Gastrocnemius medialis (tissue), 4 donors: ENCODE measurements around the gene EDEM1. TPM values are rescaled to one million over a fixed set of nuclear protein-coding genes. Genes with fewer than 3 reads are reported as not detected.

Experiments used
- ATAC-seq, 2 donors: fragments of 150-250 bp; one replicate each; pipeline ENCODE4 v1.9.1; 2016
- DNase-seq, 2 donors: peaks; one replicate each; pipeline ENCODE4 v3.0.0-alpha.2; 2019
- H3K27ac ChIP-seq, 4 donors: fragments of 200-600 bp; sonication (generic); 1 replicate in 1 of 4; 2 replicates in 3 of 4; pipeline ENCODE4 v1.5.1; 2016 to 2018; ENCODE audit warnings: mild to moderate bottlenecking in 2 of 4, moderate library complexity in 1 of 4
- H3K27me3 ChIP-seq, 3 donors: fragments of 200-600 bp; sonication (generic) in 2 of 3; 1 replicate in 1 of 3; 2 replicates in 2 of 3; pipeline versions ENCODE4 v1.5.1 to v1.6.0; 2016 to 2019; ENCODE audit warnings: mild to moderate bottlenecking in 1 of 3, moderate library complexity in 1 of 3
- H3K36me3 ChIP-seq, 2 donors: fragments of 200-600 bp; sonication (generic) in 1 of 2; one replicate each; pipeline ENCODE4 v1.5.1; 2017 to 2018
- H3K4me1 ChIP-seq, 2 donors: fragments of 200-600 bp; sonication (generic) in 1 of 2; one replicate each; pipeline ENCODE4 v1.5.1; 2016 to 2017; ENCODE audit warnings: mild to moderate bottlenecking in 2 of 2
- H3K4me3 ChIP-seq, 4 donors: fragments of 200-600 bp; sonication (generic) in 3 of 4; 1 replicate in 1 of 4; 2 replicates in 3 of 4; pipeline ENCODE4 v1.5.1; 2016 to 2019; ENCODE audit warnings: mild to moderate bottlenecking in 2 of 4
- H3K9me3 ChIP-seq, 3 donors: fragments of 200-600 bp; sonication (generic) in 2 of 3; 1 replicate in 1 of 3; 2 replicates in 2 of 3; pipeline ENCODE4 v1.5.1; 2016 to 2019
- CTCF ChIP-seq, 5 experiments: fragments of 450-650 bp in 3 of 5; fragments of 200-600 bp in 2 of 5; sonication (generic) in 2 of 5; IDR thresholded peaks in 4 of 5; conservative IDR thresholded peaks in 1 of 5; 1 replicate in 4 of 5; 2 replicates in 1 of 5; pipeline ENCODE4 v1.5.1; 2016 to 2019; ENCODE audit warnings: antibody characterized with exemption in 5 of 5, mild to moderate bottlenecking in 3 of 5, moderate library complexity in 3 of 5
- POLR2A ChIP-seq, 2 donors: fragments of 450-650 bp; IDR thresholded peaks; one replicate each; pipeline ENCODE4 v1.6.1; 2017; ENCODE audit warnings: antibody characterized with exemption in 2 of 2, mild to moderate bottlenecking in 2 of 2, moderate library complexity in 2 of 2
- in situ Hi-C, 4 donors: fragments of 200-750 bp; cut with MboI; loops; one replicate each; pipeline versions ENCODE4 v1.15.0 to v1.8.0; 2017; ENCODE audit warnings: low sequenced_read_pairs in 4 of 4
- intact Hi-C: fragments of 100-400 bp; cut with DNase I; formaldehyde crosslinking; loops from one replicate; pipeline ENCODE4 v1.15.1; 2023; ENCODE audit warnings: low total_unique reads
- total RNA-seq, 4 donors: library from RNA; depleted of rRNA; stranded (reverse); fragments of >200 nt; gene quantifications; one replicate each; pipeline versions ENCODE4 v1.1.0 to v1.2.3, GENCODE V29; 2016

The EDEM1 gene
- total RNA-seq, 4 donors from 2014 or later, result 7.8 to 12.3 (median 11.4) TPM

- Histone ChIP-seq H3K4me1 (peaks cover 12 to 23% of the 10 kb centered on the region in 2 donors), H3K27ac (no peak overlapping the region), H3K36me3 (no peaks in the 10 kb centered on the region), H3K9me3 (no peaks in the 10 kb centered on the region), H3K4me3 (no peak overlapping the region), H3K27me3 (no peaks in the 10 kb centered on the region)
- in situ Hi-C loops (no loop called here), intact Hi-C loops (no loop called here)
- no peak for DNase-seq
- no peak for ATAC-seq
- TF ChIP-seq POLR2A (IDR thresholded peaks at IDR 0.05) (no peak), CTCF (IDR thresholded peaks at IDR 0.05 in 4 of 5, conservative IDR thresholded peaks at IDR 0.05 in 1 of 5) (no peak)
These were observed 38.1 kb upstream of the EDEM1 start for GRCh38 chr3:5149306-5149880.

GRCh38 chr3:5151586-5151985 is 35.9 kb upstream of the EDEM1 start:
- H3K4me3 ChIP-seq, result no peak overlapping the region
- peaks cover 12 to 20% of the 10 kb centered on the region in 2 donors for H3K4me1 ChIP-seq
- DNase-seq (no peak), ATAC-seq (no peak)
- intact Hi-C loops (no loop called here), in situ Hi-C loops (no loop called here)
- H3K9me3 ChIP-seq, result no peaks in the 10 kb centered on the region
- H3K27ac ChIP-seq, result no peak overlapping the region
- no peaks in the 10 kb centered on the region for H3K27me3 ChIP-seq
- TF ChIP-seq POLR2A (IDR thresholded peaks at IDR 0.05), result no peak
- TF ChIP-seq CTCF (IDR thresholded peaks at IDR 0.05 in 4 of 5, conservative IDR thresholded peaks at IDR 0.05 in 1 of 5), result no peak
- H3K36me3 ChIP-seq, result no peaks in the 10 kb centered on the region

- no peak for DNase-seq
- intact Hi-C loops (no loop called here), in situ Hi-C loops (no loop called here)
- H3K9me3 ChIP-seq, result no peaks in the 10 kb centered on the region
- no peaks in the 10 kb centered on the region for H3K36me3 ChIP-seq
- ATAC-seq, result no peak
- H3K27me3 ChIP-seq, result no peaks in the 10 kb centered on the region
- TF ChIP-seq POLR2A (IDR thresholded peaks at IDR 0.05), result no peak
- no peak for TF ChIP-seq CTCF (IDR thresholded peaks at IDR 0.05 in 4 of 5, conservative IDR thresholded peaks at IDR 0.05 in 1 of 5)
- no peak overlapping the region for H3K4me3 ChIP-seq
- H3K4me1 ChIP-seq, result peaks cover 27 to 32% of the 10 kb centered on the region in 2 donors
- H3K27ac ChIP-seq, result no peak overlapping the region
These were observed 34.4 kb upstream of the EDEM1 start for GRCh38 chr3:5153074-5153473.

- intact Hi-C loops (no loop called here), in situ Hi-C loops (no loop called here)
- no peaks in the 10 kb centered on the region for H3K36me3 ChIP-seq
- TF ChIP-seq POLR2A (IDR thresholded peaks at IDR 0.05) (no peak), CTCF (IDR thresholded peaks at IDR 0.05 in 4 of 5, conservative IDR thresholded peaks at IDR 0.05 in 1 of 5) (no peak)
- H3K27me3 ChIP-seq, result no peaks in the 10 kb centered on the region
- ATAC-seq (no peak), DNase-seq (no peak)
- H3K27ac ChIP-seq, result no peak overlapping the region
- peaks cover 26 to 30% of the 10 kb centered on the region in 2 donors for H3K4me1 ChIP-seq
- H3K4me3 ChIP-seq, result no peak overlapping the region
- no peaks in the 10 kb centered on the region for H3K9me3 ChIP-seq
These were observed 32.3 kb upstream of the EDEM1 start for GRCh38 chr3:5155241-5155640.

GRCh38 chr3:5160321-5160720 is 27.2 kb upstream of the EDEM1 start:
- intact Hi-C loops (no loop called here), in situ Hi-C loops (no loop called here)
- Histone ChIP-seq H3K4me3 (no peak overlapping the region), H3K27me3 (no peaks in the 10 kb centered on the region), H3K4me1 (peaks cover 60 to 77% of the 10 kb centered on the region in 2 donors), H3K9me3 (no peaks in the 10 kb centered on the region), H3K27ac (no peak overlapping the region), H3K36me3 (no peaks in the 10 kb centered on the region)
- no peak for ATAC-seq
- TF ChIP-seq POLR2A (IDR thresholded peaks at IDR 0.05) (no peak), CTCF (IDR thresholded peaks at IDR 0.05 in 4 of 5, conservative IDR thresholded peaks at IDR 0.05 in 1 of 5) (no peak)
- DNase-seq, result no peak
